Hypothalamus (tissue), 51 donors: ENCODE data around the gene ZYX.

Experiments used
- DNase-seq, 51 donors: peaks; one replicate each; lab custom pipeline; 2025; lab: John Stamatoyannopoulos, UW

The ZYX gene

DNA sequence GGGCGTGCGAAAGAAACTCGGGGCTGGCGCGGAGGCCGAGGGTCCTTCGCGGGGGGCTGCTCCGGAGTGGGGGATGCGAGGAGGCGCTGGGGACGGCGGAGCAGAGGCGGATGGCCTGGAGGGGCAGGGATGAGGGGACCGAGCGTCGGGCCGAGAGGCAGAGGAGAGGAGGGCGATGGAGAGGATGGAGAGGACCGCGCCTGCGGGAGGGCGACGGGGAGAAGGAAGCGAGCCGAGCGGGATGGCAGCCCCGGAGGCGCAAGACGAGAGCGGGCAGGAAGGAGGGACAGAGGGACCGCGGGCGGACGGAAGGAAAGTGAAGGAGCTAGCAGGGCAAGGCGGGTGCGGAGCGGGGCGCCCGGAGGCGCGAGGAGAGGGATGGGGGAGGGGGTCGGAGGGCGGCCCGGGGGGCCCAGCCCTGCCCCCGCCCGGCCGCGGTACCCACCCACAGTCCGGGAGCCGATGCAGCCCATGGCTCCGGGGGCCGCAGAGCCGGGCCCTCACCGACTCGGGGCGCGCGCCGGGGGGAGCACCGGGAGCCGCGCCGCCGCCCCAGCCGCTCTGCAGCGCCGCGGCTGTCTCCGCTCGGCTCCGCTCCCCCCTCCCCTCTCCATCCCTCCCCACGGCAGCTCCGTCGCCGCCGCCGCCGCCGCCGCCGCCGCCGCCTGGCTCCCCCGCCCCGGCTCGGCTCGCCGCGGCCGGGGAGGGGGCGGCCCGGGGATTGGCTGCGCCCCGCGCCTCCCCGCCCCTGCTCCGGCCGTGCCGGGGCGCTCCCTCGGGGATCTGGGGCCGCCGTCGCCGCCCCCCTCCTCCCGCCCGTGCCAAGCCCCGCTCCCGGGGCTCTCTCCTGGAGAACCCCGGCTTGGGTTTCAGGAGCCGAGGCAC, 18.8 kb upstream of the ZYX start, which contains the start of gene FAM131B:
TSS of gene FAM131B (minus strand) at position 583 of the 885 bp plus-strand sequence. CDS start at position 473, 110 bp downstream.
- DNase-seq, result peak in 28 of 51 donors; percentile 14 to 74 (median 53)

DNA sequence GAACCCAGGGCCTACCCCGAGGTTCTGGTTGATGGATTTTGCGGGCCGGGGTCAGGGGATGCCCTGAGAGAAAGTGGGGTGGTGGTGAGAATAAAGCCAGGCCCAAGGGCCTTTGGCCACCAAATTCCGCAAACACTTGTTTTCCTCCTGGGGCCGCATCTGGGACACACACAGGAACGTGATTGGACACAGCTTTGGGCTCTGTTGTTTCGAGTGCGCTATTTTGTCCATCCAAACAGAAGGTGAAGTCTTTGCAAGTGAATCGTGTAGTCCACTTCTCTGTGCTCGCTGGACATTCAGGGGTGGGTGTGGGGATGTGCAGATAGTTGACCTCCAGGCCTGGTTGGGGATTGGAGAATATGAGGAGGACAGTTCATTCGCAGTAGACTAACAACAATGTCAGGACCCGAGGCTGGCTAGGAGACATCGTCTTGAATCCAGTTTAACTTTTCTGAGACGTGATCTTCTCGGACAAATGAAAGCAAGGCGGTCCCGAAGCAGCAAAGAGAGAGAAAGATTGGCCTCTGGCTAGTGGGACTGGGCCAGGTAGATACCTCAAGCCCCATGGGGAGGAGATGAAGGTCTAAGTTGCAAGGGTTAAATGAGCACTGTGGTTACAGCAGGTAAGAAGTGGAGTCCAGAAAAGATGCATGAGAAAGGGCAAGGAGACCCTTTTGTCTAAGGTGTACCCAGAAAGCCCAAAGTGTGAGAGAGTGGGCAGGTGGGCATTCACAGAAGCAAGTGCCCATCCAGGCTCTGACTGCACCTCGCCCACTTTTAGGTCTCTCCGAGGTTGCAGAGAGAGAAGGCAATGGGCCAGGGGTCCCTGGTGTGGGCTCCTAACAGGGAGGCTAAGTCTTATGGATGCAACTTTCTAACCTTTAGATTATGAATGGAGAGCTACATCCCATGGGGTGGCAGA, 17.9 kb upstream of the ZYX start:
- DNase-seq, result peak in 4 of 51 donors; percentile 48 to 67 (median 54)

GRCh38 chr7:143367972-143368371, 13.2 kb upstream of the ZYX start:
- no peak for DNase-seq

- DNase-seq, result no peak
These were observed 12.8 kb upstream of the ZYX start for GRCh38 chr7:143368387-143368786.

DNA sequence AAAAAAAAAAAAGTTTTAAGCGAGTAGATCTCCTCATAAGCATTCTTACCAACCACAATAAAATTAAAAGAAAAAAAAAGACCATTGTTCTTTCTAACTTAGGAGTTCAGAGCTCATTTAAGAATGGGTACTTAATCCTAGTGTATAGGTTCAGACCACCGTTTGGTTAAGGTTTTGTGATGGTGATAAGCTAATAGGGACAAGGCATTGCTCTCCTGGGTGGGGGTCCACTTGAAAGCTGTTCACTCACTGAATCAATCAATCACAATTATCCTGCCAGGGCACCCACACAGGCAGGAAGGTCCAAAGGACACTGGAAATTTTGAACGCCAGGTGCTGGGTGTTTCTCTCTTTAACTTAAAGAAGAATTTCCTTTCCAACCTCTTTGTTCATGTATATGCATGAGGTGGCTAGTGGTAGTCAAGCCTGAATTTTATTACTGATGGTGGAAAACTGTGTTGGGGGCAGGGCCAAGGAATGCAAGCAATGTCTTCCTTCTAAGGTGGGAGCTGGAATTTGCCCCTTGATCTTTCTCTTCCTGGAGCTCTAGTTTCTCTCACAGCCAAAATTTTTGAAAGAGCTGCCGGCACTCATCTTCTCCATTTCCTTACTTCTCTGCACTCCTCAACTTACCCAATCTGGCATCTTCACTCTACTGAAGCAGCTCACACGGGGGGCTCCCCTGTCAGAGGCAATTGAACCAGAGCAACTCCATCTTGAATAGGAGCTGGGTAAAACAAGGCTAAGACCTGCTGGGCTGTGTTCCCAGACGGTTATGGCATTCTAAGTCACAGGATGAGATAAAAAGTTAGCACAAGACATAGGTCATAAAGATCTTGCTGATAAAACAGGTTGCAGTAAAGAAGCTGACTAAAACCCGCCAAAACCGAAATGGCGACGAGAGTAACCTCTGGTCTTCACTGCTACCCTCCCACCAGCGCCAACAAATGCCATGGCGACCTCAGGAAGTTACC, 11.2 kb upstream of the ZYX start:
- DNase-seq, result no peak

DNA sequence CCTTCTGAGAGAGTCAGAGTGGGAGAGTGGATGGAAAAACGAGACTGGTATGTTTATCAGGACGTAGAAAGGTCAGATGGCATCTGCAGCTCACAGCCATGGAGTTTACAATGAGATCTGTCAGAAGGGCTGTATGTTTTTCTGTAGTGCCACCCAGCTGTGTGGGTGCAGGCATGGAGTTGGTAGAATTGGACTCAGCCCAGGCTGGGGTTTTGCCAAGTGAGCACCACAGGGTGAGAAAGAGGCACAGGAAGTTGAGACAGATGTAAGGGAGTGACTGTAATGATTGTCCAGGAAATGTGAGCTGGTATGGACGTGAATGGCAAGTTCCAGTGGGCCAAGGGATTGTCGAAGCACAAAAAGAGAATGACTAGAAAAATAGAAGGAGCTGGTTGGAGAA, 9.1 kb upstream of the ZYX start:
- DNase-seq, result peak in 40 of 51 donors; percentile 5 to 90 (median 70)

GRCh38 chr7:143373255-143373794, 7.8 kb upstream of the ZYX start:
- no peak for DNase-seq

DNA sequence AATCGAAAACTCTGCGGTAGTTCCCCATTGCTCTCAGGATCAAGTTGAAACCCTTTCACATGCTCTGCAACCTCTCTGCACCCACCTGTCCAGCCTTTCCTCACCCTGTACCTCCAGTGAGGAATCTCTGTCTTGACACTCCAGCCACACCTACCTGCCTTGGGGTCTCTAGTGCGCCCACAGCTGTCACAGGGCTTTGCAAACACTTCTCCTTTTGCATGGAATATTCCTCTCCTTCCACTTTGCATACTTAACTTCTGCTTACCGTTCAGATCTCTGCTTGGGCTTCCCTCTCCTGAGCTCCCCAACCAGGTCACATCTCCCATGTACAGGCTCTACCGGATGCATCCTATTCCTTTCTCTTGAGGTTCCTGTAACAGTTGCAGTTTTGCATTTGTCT, 6.6 kb upstream of the ZYX start:
- no peak for DNase-seq

DNA sequence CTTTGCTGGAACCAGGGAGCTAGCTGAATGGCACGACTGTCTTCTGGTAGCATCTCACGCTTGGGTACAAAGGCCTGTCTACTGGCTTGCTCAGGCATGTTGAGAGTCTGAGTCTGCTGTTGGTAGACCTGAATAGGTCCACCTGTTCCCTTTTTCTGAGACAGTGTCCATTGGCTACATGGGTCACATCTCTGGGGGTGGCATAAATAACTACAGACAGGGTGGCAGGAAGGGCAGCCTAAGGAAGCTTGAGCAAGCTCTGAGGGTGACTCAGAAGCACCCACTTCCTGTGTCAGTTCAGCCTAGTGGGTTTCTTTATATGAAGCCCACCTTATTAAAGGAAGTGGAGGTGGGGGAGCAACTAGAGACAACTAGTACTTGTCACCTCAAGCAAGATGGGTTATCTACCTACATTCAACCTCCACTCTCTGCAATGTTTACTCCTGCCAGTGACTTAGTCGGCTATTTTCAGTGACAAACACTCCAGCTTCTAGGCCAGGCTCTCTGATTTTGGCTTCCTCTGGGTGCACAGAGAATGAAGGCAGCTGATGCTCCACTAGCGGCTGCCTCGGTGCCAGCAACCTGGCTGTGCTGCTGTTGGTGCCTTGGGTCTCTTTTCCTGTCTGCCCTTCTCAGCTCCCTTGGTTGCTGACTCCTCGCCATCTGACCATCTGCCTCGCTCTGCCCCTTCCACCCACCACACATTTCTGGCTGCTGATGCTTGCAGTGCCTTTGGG, 5.7 kb upstream of the ZYX start:
- no peak for DNase-seq

DNA sequence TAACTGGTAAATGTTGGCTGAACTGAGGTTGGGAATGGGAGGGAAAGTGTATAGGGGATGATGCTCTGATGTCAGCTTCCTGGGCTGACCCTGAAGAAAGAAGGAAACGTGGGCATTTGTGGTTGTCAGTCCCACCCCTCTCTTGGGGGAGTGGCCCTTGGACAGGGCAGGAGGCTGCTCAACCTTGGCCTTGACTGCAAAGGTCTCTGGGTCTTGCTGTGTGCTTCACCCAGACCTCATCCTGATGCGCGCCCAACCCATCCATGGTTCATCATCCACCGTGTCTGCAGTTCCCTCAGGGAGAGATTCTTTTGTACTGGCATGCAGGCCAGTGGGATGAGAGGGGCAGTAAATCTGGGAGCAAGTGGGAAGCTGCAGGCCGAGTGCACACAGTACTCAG, 4.7 kb upstream of the ZYX start:
- DNase-seq, result no peak

- DNase-seq, result peak in 3 of 51 donors; percentile 53 to 57 (median 54)
These were observed 1.4 kb upstream of the ZYX start for GRCh38 chr7:143379611-143380259.

GRCh38 chr7:143380260-143380645, 892 bp upstream of the ZYX start:
- peak; percentile 39 to 90 (median 73) for DNase-seq

DNA sequence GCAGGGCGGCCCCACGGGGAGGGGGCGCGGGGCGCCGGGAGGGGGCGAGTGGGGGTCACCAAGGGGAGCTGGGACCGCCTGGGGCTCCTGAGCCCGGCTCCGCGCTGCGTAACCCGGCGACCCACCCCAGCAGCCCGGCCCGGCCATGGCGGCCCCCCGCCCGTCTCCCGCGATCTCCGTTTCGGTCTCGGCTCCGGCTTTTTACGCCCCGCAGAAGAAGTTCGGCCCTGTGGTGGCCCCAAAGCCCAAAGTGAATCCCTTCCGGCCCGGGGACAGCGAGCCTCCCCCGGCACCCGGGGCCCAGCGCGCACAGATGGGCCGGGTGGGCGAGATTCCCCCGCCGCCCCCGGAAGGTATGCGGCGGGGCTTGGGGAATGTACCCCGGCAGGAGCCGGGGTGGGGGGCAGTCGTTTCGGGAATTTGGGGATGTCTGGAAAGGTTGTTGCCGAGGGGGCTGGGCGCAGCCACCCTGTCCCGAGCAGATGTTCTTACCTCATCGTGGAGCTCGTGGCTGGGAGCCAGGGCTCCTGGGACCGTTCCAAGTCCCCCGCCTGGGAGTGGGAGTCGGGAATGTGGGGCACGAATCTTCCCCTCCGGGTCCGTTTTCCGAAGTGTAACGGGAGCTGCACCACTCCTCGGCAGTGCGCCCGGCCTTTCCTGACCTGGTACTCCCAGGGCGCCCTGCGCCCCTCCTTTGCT, 431 bp downstream of the ZYX start:
- DNase-seq, result peak in 32 of 51 donors; percentile 14 to 74 (median 40)

DNA sequence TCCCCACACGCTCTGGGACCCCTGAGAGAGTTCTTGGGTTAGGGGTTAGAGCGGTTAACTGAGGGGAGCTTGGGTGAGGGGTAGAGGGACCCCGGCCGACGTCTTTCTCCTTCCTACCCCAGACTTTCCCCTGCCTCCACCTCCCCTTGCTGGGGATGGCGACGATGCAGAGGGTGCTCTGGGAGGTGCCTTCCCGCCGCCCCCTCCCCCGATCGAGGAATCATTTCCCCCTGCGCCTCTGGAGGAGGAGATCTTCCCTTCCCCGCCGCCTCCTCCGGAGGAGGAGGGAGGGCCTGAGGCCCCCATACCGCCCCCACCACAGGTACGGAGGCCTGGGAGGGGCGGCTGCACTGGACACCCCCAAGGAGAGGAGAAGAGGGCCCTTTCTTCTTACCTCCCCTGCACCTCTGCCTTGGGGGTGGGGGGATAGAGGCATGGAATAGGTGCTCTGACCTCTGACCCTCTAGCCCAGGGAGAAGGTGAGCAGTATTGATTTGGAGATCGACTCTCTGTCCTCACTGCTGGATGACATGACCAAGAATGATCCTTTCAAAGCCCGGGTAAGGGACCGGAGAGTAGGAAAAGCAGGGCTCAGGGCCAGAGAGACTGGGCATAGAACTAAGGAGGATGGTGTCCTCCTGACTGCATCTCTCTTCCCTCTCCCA, 1.1 kb downstream of the ZYX start:
- DNase-seq, result no peak

GRCh38 chr7:143382791-143383641, 1.9 kb downstream of the ZYX start:
- DNase-seq, result no peak

- no peak for DNase-seq
These were observed 2.5 kb downstream of the ZYX start for GRCh38 chr7:143383642-143383957.

DNA sequence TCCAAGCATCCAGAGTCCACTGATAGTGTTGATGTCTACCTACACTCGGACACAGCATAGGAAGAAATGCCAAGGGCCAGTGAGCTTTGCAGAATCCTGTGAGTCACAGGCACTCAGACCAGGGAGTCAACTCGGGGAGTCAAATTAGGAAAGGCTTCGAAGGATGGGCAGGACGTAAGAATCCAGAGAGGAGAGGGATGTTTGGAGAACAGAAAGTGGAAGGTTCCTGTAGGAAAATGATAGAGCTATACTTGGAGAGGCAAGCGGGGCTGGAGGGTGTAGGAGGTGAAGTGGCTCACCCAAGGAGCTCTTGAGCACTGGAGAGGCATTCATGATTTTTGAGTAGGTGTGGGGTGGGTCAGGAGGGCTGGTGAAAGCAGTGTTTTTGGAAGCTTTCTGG, 3.0 kb downstream of the ZYX start:
- DNase-seq, result no peak
